Hepatocyte (in vitro differentiated cells): ENCODE measurements around the gene GLIPR1. TPM values are rescaled to one million over a fixed set of nuclear protein-coding genes. Genes with fewer than 3 reads are reported as not detected.
A peak's percentile ranks its signal among the peaks of the same experiment; 100 is the strongest.

Experiments
- DNase-seq: peaks from one replicate; pipeline ENCODE4 v3.0.0-alpha.2; 2016; ENCODE audit warnings: low spot score
- H2AFZ ChIP-seq: fragments of 200-600 bp; sonication (generic); 2 replicates; pipeline ENCODE4 v1.6.0; 2016; ENCODE audit warnings: antibody characterized with exemption, mild to moderate bottlenecking
- H3K27ac ChIP-seq: fragments of 200-600 bp; sonication (generic); 2 replicates; pipeline ENCODE4 v1.5.1; 2016; ENCODE audit warnings: mild to moderate bottlenecking
- H3K27me3 ChIP-seq: fragments of 200-600 bp; sonication (generic); 2 replicates; pipeline ENCODE4 v1.6.1; 2016
- H3K36me3 ChIP-seq: fragments of 200-600 bp; sonication (generic); replicated peaks from 2 replicates; pipeline ENCODE4 v1.5.1; 2016; ENCODE audit warnings: low read depth; ENCODE audit not compliant: insufficient read depth
- H3K4me1 ChIP-seq: fragments of 200-600 bp; sonication (generic); 2 replicates; pipeline ENCODE4 v1.5.1; 2016; ENCODE audit warnings: mild to moderate bottlenecking, moderate library complexity; ENCODE audit not compliant: insufficient read depth
- H3K4me2 ChIP-seq: fragments of 200-600 bp; sonication (generic); 2 replicates; pipeline ENCODE4 v1.6.0; 2016
- H3K4me3 ChIP-seq: fragments of 200-600 bp; sonication (generic); 2 replicates; pipeline ENCODE4 v1.5.1; 2016; ENCODE audit warnings: mild to moderate bottlenecking
- H3K79me2 ChIP-seq: fragments of 200-600 bp; sonication (generic); 2 replicates; pipeline ENCODE4 v1.6.0; 2017; ENCODE audit warnings: mild to moderate bottlenecking
- H3K9me2 ChIP-seq: fragments of 200-600 bp; sonication (generic); replicated peaks from 2 replicates; pipeline ENCODE4 v1.6.0; 2017; ENCODE audit warnings: mild to moderate bottlenecking; ENCODE audit not compliant: insufficient read depth
- H3K9me3 ChIP-seq: fragments of 200-600 bp; sonication (generic); 2 replicates; pipeline ENCODE4 v1.5.1; 2016; ENCODE audit warnings: low read depth, mild to moderate bottlenecking
- H4K20me1 ChIP-seq: fragments of 200-600 bp; sonication (generic); 2 replicates; pipeline ENCODE4 v1.6.0; 2016; ENCODE audit warnings: mild to moderate bottlenecking; ENCODE audit not compliant: insufficient read depth, poor library complexity, severe bottlenecking
- EZH2 ChIP-seq: fragments of 200-600 bp; sonication (generic); IDR thresholded peaks from 2 replicates; pipeline ENCODE4 v1.6.1; 2016; ENCODE audit warnings: antibody characterized with exemption, mild to moderate bottlenecking, borderline replicate concordance
- EZH2phosphoT487 ChIP-seq: fragments of 200-600 bp; sonication (generic); IDR thresholded peaks from one replicate; pipeline ENCODE4 v1.6.1; 2018; ENCODE audit warnings: antibody characterized with exemption, mild to moderate bottlenecking, low read depth, moderate library complexity; ENCODE audit not compliant: unreplicated experiment, severe bottlenecking
- WGBS: methylation state at CpG from one replicate; pipeline ENCODE4 v1.1.6; 2016; ENCODE audit warnings: low lambda C conversion rate; ENCODE audit errors: missing lambda C conversion rate; 5-methylcytosine and 5-hydroxymethylcytosine counted together
- polyA plus RNA-seq: library from polyadenylated mRNA; unstranded; fragments of >200 nt; fragmentation: Nextera tagmentation; extraction: Ambion mirVana; gene quantifications from 2 replicates; pipeline ENCODE4 v1.2.1, GENCODE V29; 2016
- total RNA-seq: library from RNA; depleted of rRNA; stranded (reverse); fragments of >200 nt; gene quantifications from 2 replicates; pipeline ENCODE4 v1.2.3, GENCODE V29; 2014
- TF ChIP-seq, protein P1 (sequence below): fragments of 200-600 bp; sonication (generic); IDR thresholded peaks from 2 replicates; pipeline ENCODE4 v1.5.1; 2016; ENCODE audit warnings: antibody characterized with exemption, mild to moderate bottlenecking; ENCODE audit not compliant: poor library complexity

Gene GLIPR1
- total and polyA plus RNA-seq, 2 experiments from 2014 or later = 6.9 to 24.5 TPM

DNA sequence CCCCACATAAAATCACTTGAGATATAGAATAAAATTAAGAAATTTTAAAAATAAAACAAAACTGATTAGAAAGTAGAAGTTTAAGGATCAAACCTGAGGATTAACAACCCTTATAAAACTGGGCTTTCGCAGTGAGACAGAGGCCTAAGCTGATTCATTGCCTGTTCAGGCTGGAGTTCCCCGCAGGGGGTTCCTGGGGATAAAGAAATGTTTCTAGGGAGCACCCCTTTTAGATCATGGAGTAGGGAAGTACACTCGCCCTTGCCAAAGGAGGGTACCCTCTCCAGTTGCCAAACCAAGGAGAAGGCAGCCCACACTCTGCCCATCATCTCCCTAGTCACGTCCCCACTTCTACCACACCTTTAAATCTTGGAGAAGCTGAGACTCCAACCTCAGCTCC lies 6.8 kb downstream of the GLIPR1 start:
- DNase-seq = no peak
- Histone ChIP-seq H3K27ac (no peak overlapping the region), H3K4me2 (no peak overlapping the region), H3K4me3 (no peak overlapping the region), H3K9me3 (no peaks in the 10 kb centered on the region), H3K27me3 (no peaks in the 10 kb centered on the region), H3K79me2 (no peaks in the 10 kb centered on the region), H2AFZ (no peak overlapping the region), H3K9me2 (no peaks in the 10 kb centered on the region), H3K36me3 (no peaks in the 10 kb centered on the region), H3K4me1 (no peaks in the 10 kb centered on the region), H4K20me1 (no peaks in the 10 kb centered on the region)
- TF ChIP-seq, protein P1, sequence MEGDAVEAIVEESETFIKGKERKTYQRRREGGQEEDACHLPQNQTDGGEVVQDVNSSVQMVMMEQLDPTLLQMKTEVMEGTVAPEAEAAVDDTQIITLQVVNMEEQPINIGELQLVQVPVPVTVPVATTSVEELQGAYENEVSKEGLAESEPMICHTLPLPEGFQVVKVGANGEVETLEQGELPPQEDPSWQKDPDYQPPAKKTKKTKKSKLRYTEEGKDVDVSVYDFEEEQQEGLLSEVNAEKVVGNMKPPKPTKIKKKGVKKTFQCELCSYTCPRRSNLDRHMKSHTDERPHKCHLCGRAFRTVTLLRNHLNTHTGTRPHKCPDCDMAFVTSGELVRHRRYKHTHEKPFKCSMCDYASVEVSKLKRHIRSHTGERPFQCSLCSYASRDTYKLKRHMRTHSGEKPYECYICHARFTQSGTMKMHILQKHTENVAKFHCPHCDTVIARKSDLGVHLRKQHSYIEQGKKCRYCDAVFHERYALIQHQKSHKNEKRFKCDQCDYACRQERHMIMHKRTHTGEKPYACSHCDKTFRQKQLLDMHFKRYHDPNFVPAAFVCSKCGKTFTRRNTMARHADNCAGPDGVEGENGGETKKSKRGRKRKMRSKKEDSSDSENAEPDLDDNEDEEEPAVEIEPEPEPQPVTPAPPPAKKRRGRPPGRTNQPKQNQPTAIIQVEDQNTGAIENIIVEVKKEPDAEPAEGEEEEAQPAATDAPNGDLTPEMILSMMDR = no peak
- no peak for TF ChIP-seq EZH2
- TF ChIP-seq EZH2phosphoT487 = no peak
- WGBS = 98% methylated on average over 4 of the region's 4 CpGs

DNA sequence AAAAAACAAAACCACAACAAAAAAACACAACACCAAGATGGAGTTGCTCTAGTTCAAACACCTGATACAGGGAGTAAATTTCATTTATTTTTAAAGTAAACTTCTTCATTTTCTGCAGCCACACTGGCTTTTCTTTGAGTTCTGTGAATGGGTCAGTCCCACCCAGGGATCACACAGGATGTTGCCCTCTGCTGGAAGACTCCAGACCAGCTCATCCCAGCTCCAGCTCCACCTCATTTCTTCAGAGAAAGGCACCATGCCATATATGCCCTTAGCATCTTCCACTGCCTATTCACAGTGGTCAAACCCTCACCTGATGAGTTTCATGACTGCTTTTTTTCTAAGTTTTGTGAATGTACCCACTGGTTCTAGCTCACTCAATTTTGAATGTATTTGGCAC lies 8.0 kb downstream of the GLIPR1 start:
- Histone ChIP-seq H3K4me1 (no peaks in the 10 kb centered on the region), H2AFZ (no peak overlapping the region), H3K36me3 (no peaks in the 10 kb centered on the region), H3K9me3 (no peaks in the 10 kb centered on the region), H3K9me2 (no peaks in the 10 kb centered on the region), H3K79me2 (no peaks in the 10 kb centered on the region), H3K27me3 (no peaks in the 10 kb centered on the region), H3K4me3 (no peak overlapping the region), H4K20me1 (no peaks in the 10 kb centered on the region), H3K4me2 (no peak overlapping the region), H3K27ac (no peak overlapping the region)
- peak; percentile 34 for DNase-seq
- TF ChIP-seq EZH2 = no peak
- TF ChIP-seq, protein P1 = peak; percentile 30
- TF ChIP-seq EZH2phosphoT487 = no peak

DNA sequence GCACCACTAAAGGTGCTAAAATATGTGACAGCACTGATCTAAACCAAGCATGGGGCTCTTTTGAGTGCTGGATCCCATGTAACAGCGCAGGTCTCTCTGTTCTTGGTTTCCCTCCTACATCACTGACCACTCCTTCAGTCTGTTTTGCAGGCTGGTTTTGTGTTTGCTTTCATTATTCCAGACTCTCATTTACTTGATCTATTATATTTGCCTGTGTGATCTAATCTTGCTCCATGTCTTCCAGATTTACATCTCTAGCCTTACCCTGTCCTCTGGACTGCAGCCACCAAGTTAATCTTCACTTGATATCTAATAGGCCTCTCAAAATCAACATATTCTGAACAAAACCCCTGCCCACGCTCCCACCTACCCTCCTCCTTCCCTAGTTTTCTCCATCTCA lies 8.6 kb downstream of the GLIPR1 start:
- Histone ChIP-seq H3K4me2 (no peak overlapping the region), H3K79me2 (no peaks in the 10 kb centered on the region)

More for the DNA sequence above, 8.6 kb downstream of the GLIPR1 start:
- H3K27me3 ChIP-seq = no peaks in the 10 kb centered on the region
- H3K4me3 ChIP-seq = no peak overlapping the region
- no peak overlapping the region for H3K27ac ChIP-seq
- no peak for DNase-seq
- no peak overlapping the region for H2AFZ ChIP-seq
- H3K9me3 ChIP-seq = no peaks in the 10 kb centered on the region
- TF ChIP-seq EZH2 (no peak), EZH2phosphoT487 (no peak)
- TF ChIP-seq, protein P1 = no peak
- H4K20me1 ChIP-seq = no peaks in the 10 kb centered on the region
- H3K4me1 ChIP-seq = no peaks in the 10 kb centered on the region
- 89% methylated on average over 2 of the region's 2 CpGs for WGBS
- no peaks in the 10 kb centered on the region for H3K36me3 ChIP-seq
- no peaks in the 10 kb centered on the region for H3K9me2 ChIP-seq
